ENCODE results near the gene HOXD13.

DNA sequence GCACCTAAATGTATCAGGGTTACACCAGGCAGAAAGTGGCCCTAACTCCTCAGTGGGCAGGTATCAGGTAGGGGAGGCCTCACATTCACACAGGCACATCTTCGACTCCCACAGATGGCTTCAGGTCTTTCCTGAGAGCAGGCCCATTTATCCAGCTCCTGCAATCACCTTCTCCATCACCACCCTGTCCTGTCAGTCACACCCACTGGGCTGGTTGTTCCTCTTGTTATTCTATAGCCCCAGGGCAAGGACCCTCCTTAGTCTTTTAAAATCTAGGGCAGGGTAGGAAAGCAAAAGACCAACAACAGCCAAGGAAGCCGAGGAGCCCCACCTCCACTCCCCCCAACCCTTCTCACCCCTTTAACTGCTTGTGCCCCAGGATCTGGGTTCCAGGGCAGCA lies 49.8 kb downstream of the HOXD13 start:
- TF ChIP-seq, protein P1, sequence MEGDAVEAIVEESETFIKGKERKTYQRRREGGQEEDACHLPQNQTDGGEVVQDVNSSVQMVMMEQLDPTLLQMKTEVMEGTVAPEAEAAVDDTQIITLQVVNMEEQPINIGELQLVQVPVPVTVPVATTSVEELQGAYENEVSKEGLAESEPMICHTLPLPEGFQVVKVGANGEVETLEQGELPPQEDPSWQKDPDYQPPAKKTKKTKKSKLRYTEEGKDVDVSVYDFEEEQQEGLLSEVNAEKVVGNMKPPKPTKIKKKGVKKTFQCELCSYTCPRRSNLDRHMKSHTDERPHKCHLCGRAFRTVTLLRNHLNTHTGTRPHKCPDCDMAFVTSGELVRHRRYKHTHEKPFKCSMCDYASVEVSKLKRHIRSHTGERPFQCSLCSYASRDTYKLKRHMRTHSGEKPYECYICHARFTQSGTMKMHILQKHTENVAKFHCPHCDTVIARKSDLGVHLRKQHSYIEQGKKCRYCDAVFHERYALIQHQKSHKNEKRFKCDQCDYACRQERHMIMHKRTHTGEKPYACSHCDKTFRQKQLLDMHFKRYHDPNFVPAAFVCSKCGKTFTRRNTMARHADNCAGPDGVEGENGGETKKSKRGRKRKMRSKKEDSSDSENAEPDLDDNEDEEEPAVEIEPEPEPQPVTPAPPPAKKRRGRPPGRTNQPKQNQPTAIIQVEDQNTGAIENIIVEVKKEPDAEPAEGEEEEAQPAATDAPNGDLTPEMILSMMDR (conservative IDR thresholded peaks at IDR 0.05 in 1 of 2, IDR thresholded peaks at IDR 0.05 in 1 of 2; ENCODE audit: low read depth in 1 of 2, low read length in 2 of 2), result no peak
- TF ChIP-seq EZH2 (IDR thresholded peaks at IDR 0.05; ENCODE audit: low read length, missing control alignments), result no peak

Measured in fibroblast of lung (primary cell).